Bronchial epithelial cell (primary cell): ENCODE data around the gene ACTR5. TPM values are rescaled to one million over a fixed set of nuclear protein-coding genes. Genes with fewer than 3 reads are reported as not detected.

ENCODE experiments used
- DNase-seq: peaks from one replicate; pipeline ENCODE4 v3.0.0-alpha.2; 2010; ENCODE audit warnings: low read depth
- FAIRE-seq: peaks from 2 replicates; lab custom pipeline; 2011; peaks lifted over from hg19 to GRCh38; lab: Jason Lieb, UNC
- H3K27me3 ChIP-seq: 2 replicates; pipeline ENCODE4 v1.5.1; 2011; ENCODE audit warnings: low read length; ENCODE audit not compliant: control insufficient read depth, insufficient read depth
- H3K36me3 ChIP-seq: 2 replicates; pipeline ENCODE4 v1.5.1; 2011; ENCODE audit warnings: low read length; ENCODE audit not compliant: control insufficient read depth, insufficient read depth
- H3K4me3 ChIP-seq: 2 replicates; pipeline ENCODE4 v1.5.1; 2011; ENCODE audit warnings: mild to moderate bottlenecking, low read depth, low read length, control low read depth
- CTCF ChIP-seq: IDR thresholded peaks from 2 replicates; pipeline ENCODE4 v1.5.1; 2011; ENCODE audit warnings: mild to moderate bottlenecking, moderate library complexity, low read length, control low read depth, inconsistent platforms; ENCODE audit not compliant: insufficient read depth, severe bottlenecking
- total RNA-seq: library from RNA; depleted of rRNA; stranded (reverse); fragments of >200 nt; gene quantifications from 2 replicates; pipeline ENCODE4 v1.2.1, GENCODE V29; 2014

ACTR5 gene
- total RNA-seq, 1 donor from 2014 or later: 20.3 TPM

- H3K27me3 ChIP-seq: no peaks in the 10 kb centered on the region
- no peak overlapping the region for H3K4me3 ChIP-seq
- FAIRE-seq (no peak), DNase-seq (no peak)
- peaks cover 19% of the 10 kb centered on the region for H3K36me3 ChIP-seq
- no peak for TF ChIP-seq CTCF
Measured at GRCh38 chr20:38755324-38755910, 7.2 kb downstream of the ACTR5 start.

- Histone ChIP-seq H3K4me3 (no peak overlapping the region), H3K27me3 (no peaks in the 10 kb centered on the region), H3K36me3 (peaks cover 16% of the 10 kb centered on the region)
- FAIRE-seq (no peak), DNase-seq (no peak)
- TF ChIP-seq CTCF: no peak
Measured at GRCh38 chr20:38757145-38757775, 9.0 kb downstream of the ACTR5 start.

GRCh38 chr20:38759106-38759505 lies 10.8 kb downstream of the ACTR5 start:
- FAIRE-seq (no peak), DNase-seq (no peak)
- H3K36me3 ChIP-seq: peaks cover 16% of the 10 kb centered on the region
- no peak for TF ChIP-seq CTCF
- no peak overlapping the region for H3K4me3 ChIP-seq
- no peaks in the 10 kb centered on the region for H3K27me3 ChIP-seq

- no peaks in the 10 kb centered on the region for H3K27me3 ChIP-seq
- no peak for TF ChIP-seq CTCF
- FAIRE-seq: no peak
- H3K4me3 ChIP-seq: no peak overlapping the region
- peaks cover 9% of the 10 kb centered on the region for H3K36me3 ChIP-seq
- DNase-seq: no peak
Measured at GRCh38 chr20:38760978-38761377, 12.7 kb downstream of the ACTR5 start.

- Histone ChIP-seq H3K27me3 (no peaks in the 10 kb centered on the region), H3K36me3 (peaks cover 9% of the 10 kb centered on the region), H3K4me3 (no peak overlapping the region)
- FAIRE-seq (no peak), DNase-seq (no peak)
- no peak for TF ChIP-seq CTCF
Measured at GRCh38 chr20:38762174-38762573, 13.9 kb downstream of the ACTR5 start.
